NCI-H524 treated with DMSO at 0.1 percent for 48 hours (cell line): ENCODE results near the gene TOM1L2.
"Not testable (repeated sequence)": the region's sequence is repeated elsewhere in the genome, so short reads cannot be mapped to it uniquely, and the experiment has no call there.

Source experiments
- DNase-seq: peaks from one replicate; lab custom pipeline; 2025; lab: John Stamatoyannopoulos, UW

TOM1L2 gene

GRCh38 chr17:17972126-17972951, at the start of gene TOM1L2, which contains the start of gene DRC3:
TSS of gene TOM1L2 (minus strand) at chr17:17972400. CDS start at chr17:17972313, 87 bp downstream.
TSS of gene DRC3 (plus strand) at chr17:17972862. CDS start at chr17:17977599, 4,737 bp downstream.
- peak; percentile 99 for DNase-seq

- no peak for DNase-seq
Observed at GRCh38 chr17:18021372-18021771, 49.2 kb upstream of the TOM1L2 start.

- no peak for DNase-seq
Observed at GRCh38 chr17:18020971-18021370, 48.8 kb upstream of the TOM1L2 start.

GRCh38 chr17:18019838-18020154, 47.6 kb upstream of the TOM1L2 start:
- DNase-seq = no peak

GRCh38 chr17:18018411-18018921, 46.3 kb upstream of the TOM1L2 start:
- no peak for DNase-seq

- no peak for DNase-seq
Observed at GRCh38 chr17:18017958-18018357, 45.8 kb upstream of the TOM1L2 start.

- DNase-seq = no peak
Observed at GRCh38 chr17:18016426-18016825, 44.2 kb upstream of the TOM1L2 start.

GRCh38 chr17:18015593-18015992, 43.4 kb upstream of the TOM1L2 start:
- peak; percentile 87 for DNase-seq

- no peak for DNase-seq
Observed at GRCh38 chr17:18014006-18014405, 41.8 kb upstream of the TOM1L2 start.

GRCh38 chr17:18011286-18011685, 39.1 kb upstream of the TOM1L2 start:
- no peak for DNase-seq

- DNase-seq = no peak
Observed at GRCh38 chr17:18009609-18010420, 37.6 kb upstream of the TOM1L2 start.

- no peak for DNase-seq
Observed at GRCh38 chr17:18008496-18009268, 36.5 kb upstream of the TOM1L2 start.

GRCh38 chr17:18006495-18007239, 34.5 kb upstream of the TOM1L2 start:
- DNase-seq = no peak

GRCh38 chr17:18005496-18005895, 33.3 kb upstream of the TOM1L2 start:
- no peak for DNase-seq

GRCh38 chr17:18004884-18005305, 32.7 kb upstream of the TOM1L2 start:
- no peak for DNase-seq

GRCh38 chr17:18004345-18004744, 32.1 kb upstream of the TOM1L2 start:
- DNase-seq = peak; percentile 24

- no peak for DNase-seq
Observed at GRCh38 chr17:18002171-18002570, 30.0 kb upstream of the TOM1L2 start.

- DNase-seq = no peak
Observed at GRCh38 chr17:18000030-18000408, 27.8 kb upstream of the TOM1L2 start.

- DNase-seq = no peak
Observed at GRCh38 chr17:17999364-18000029, 27.3 kb upstream of the TOM1L2 start.

- DNase-seq = no peak
Observed at GRCh38 chr17:17998934-17999333, 26.7 kb upstream of the TOM1L2 start.

- DNase-seq = not testable (repeated sequence)
Observed at GRCh38 chr17:17995887-17996286, 23.7 kb upstream of the TOM1L2 start.
